Measurements from ENCODE around the gene CREB5. TPM values are rescaled to one million over a fixed set of nuclear protein-coding genes. Genes with fewer than 3 reads are reported as not detected.

CREB5 gene
- total RNA-seq, 2 donors from 2014 or later: 0.53 to 2.6 TPM

GRCh38 chr7:28766359-28766758, 354.0 kb downstream of the CREB5 start:
- Mint-ChIP-seq H3K9me3 (no peaks in the 10 kb centered on the region), H3K36me3 (ENCODE audit: low read depth) (no peaks in the 10 kb centered on the region), H3K27ac (no peak overlapping the region), H3K27me3 (ENCODE audit: insufficient read depth) (peaks cover 6% of the 10 kb centered on the region), H3K4me1 (no peaks in the 10 kb centered on the region), H3K4me3 (no peak overlapping the region)
- no peaks in the 10 kb centered on the region for H3K36me3 ChIP-seq (ENCODE audit: control insufficient read depth, insufficient read depth, low read length)
- 94 to 100% methylated on average over 2 to 4 of the region's 4 CpGs for WGBS, 2 experiments (ENCODE audit: insufficient coverage in 1 of 2, insufficient read length in 1 of 2)
- no peak overlapping the region for H3K27ac ChIP-seq (ENCODE audit: low read depth, low read length)
- no peak overlapping the region for H3K4me3 ChIP-seq (ENCODE audit: low read length)
- no peaks in the 10 kb centered on the region for H3K27me3 ChIP-seq (ENCODE audit: control insufficient read depth, insufficient read depth, low read length, poor library complexity, severe bottlenecking)
- TF ChIP-seq CTCF (conservative IDR thresholded peaks at IDR 0.05): no peak
- no peak for DNase-seq
- H3K9me3 ChIP-seq (ENCODE audit: control insufficient read depth, low read length): no peaks in the 10 kb centered on the region
- no peaks in the 10 kb centered on the region for H3K4me1 ChIP-seq (ENCODE audit: control insufficient read depth, insufficient read depth, low read length)
- H3K9ac ChIP-seq (ENCODE audit: extremely low read depth, low read length, poor library complexity, severe bottlenecking): no peak overlapping the region

- Mint-ChIP-seq H3K4me1 (no peaks in the 10 kb centered on the region), H3K4me3 (no peak overlapping the region), H3K36me3 (ENCODE audit: low read depth) (no peaks in the 10 kb centered on the region), H3K27me3 (ENCODE audit: insufficient read depth) (peaks cover 11% of the 10 kb centered on the region), H3K9me3 (no peaks in the 10 kb centered on the region), H3K27ac (no peak overlapping the region)
- WGBS, 2 experiments (ENCODE audit: insufficient coverage in 1 of 2, insufficient read length in 1 of 2): 81 to 100% methylated on average over 2 to 3 of the region's 3 CpGs
- H3K9ac ChIP-seq (ENCODE audit: extremely low read depth, low read length, poor library complexity, severe bottlenecking): no peak overlapping the region
- no peak for DNase-seq
- TF ChIP-seq CTCF (conservative IDR thresholded peaks at IDR 0.05): no peak
- no peaks in the 10 kb centered on the region for H3K36me3 ChIP-seq (ENCODE audit: control insufficient read depth, insufficient read depth, low read length)
- no peak overlapping the region for H3K4me3 ChIP-seq (ENCODE audit: low read length)
- no peaks in the 10 kb centered on the region for H3K9me3 ChIP-seq (ENCODE audit: control insufficient read depth, low read length)
- no peak overlapping the region for H3K27ac ChIP-seq (ENCODE audit: low read depth, low read length)
- no peaks in the 10 kb centered on the region for H3K27me3 ChIP-seq (ENCODE audit: control insufficient read depth, insufficient read depth, low read length, poor library complexity, severe bottlenecking)
- no peaks in the 10 kb centered on the region for H3K4me1 ChIP-seq (ENCODE audit: control insufficient read depth, insufficient read depth, low read length)
These were observed 355.0 kb downstream of the CREB5 start for GRCh38 chr7:28767356-28767755.

GRCh38 chr7:28768577-28769147, 356.3 kb downstream of the CREB5 start:
- no peak overlapping the region for H3K27ac Mint-ChIP-seq
- H3K4me1 Mint-ChIP-seq: no peaks in the 10 kb centered on the region
- H3K4me3 Mint-ChIP-seq: no peak overlapping the region
- peaks cover 11% of the 10 kb centered on the region for H3K27me3 Mint-ChIP-seq (ENCODE audit: insufficient read depth)
- Histone ChIP-seq H3K9me3 (ENCODE audit: control insufficient read depth, low read length) (no peaks in the 10 kb centered on the region), H3K27me3 (ENCODE audit: control insufficient read depth, insufficient read depth, low read length, poor library complexity, severe bottlenecking) (no peaks in the 10 kb centered on the region), H3K27ac (ENCODE audit: low read depth, low read length) (no peak overlapping the region), H3K9ac (ENCODE audit: extremely low read depth, low read length, poor library complexity, severe bottlenecking) (no peak overlapping the region), H3K4me3 (ENCODE audit: low read length) (no peak overlapping the region), H3K36me3 (ENCODE audit: control insufficient read depth, insufficient read depth, low read length) (no peaks in the 10 kb centered on the region), H3K4me1 (ENCODE audit: control insufficient read depth, insufficient read depth, low read length) (no peaks in the 10 kb centered on the region)
- H3K36me3 Mint-ChIP-seq (ENCODE audit: low read depth): no peaks in the 10 kb centered on the region
- 64% methylated on average over 1 of the region's 1 CpG; no CpG with 5 or more reads in 1 of the 2 experiments for WGBS, 2 experiments (ENCODE audit: insufficient coverage in 1 of 2, insufficient read length in 1 of 2)
- no peak for TF ChIP-seq CTCF (conservative IDR thresholded peaks at IDR 0.05)
- DNase-seq: no peak
- H3K9me3 Mint-ChIP-seq: no peaks in the 10 kb centered on the region
